Measurements from ENCODE around the gene CBX2.

Gene CBX2

GRCh38 chr17:79733692-79734070, 44.3 kb upstream of the CBX2 start:
- H3K9ac ChIP-seq: peak overlapping the region; percentile 75; the same call in 1 of the 2 replicates
- H3K27ac ChIP-seq: peak overlapping the region; percentile 78
- peaks cover 57% of the 10 kb centered on the region for H3K4me1 ChIP-seq
- H3K27me3 ChIP-seq: no peaks in the 10 kb centered on the region
- peak overlapping the region; percentile 65; the same call in 1 of the 2 replicates for H3K4me3 ChIP-seq
- TF ChIP-seq Cebpa-rat (IDR thresholded peaks at IDR 0.05): no peak
- no peaks in the 10 kb centered on the region for H4K20me1 ChIP-seq
- no peaks in the 10 kb centered on the region for H3K9me3 ChIP-seq
- H3K36me3 ChIP-seq: no peaks in the 10 kb centered on the region
- peak overlapping the region; percentile 93 for H3K4me2 ChIP-seq

GRCh38 chr17:79735096-79735495, 42.9 kb upstream of the CBX2 start:
- Histone ChIP-seq H3K4me1 (peaks cover 47% of the 10 kb centered on the region), H3K4me3 (no peak overlapping the region), H3K4me2 (no peak overlapping the region), H3K36me3 (no peaks in the 10 kb centered on the region), H3K9me3 (no peaks in the 10 kb centered on the region), H3K27me3 (no peaks in the 10 kb centered on the region), H3K27ac (no peak overlapping the region), H3K9ac (no peak overlapping the region), H4K20me1 (no peaks in the 10 kb centered on the region)
- no peak for TF ChIP-seq Cebpa-rat (IDR thresholded peaks at IDR 0.05)

GRCh38 chr17:79737046-79737921, 40.7 kb upstream of the CBX2 start:
- H3K36me3 ChIP-seq: no peaks in the 10 kb centered on the region
- no peak for TF ChIP-seq Cebpa-rat (IDR thresholded peaks at IDR 0.05)
- no peak overlapping the region for H3K4me2 ChIP-seq
- H4K20me1 ChIP-seq: no peaks in the 10 kb centered on the region
- H3K27ac ChIP-seq: no peak overlapping the region
- H3K9ac ChIP-seq: no peak overlapping the region
- no peaks in the 10 kb centered on the region for H3K9me3 ChIP-seq
- H3K4me1 ChIP-seq: peaks cover 47% of the 10 kb centered on the region
- H3K27me3 ChIP-seq: no peaks in the 10 kb centered on the region
- H3K4me3 ChIP-seq: no peak overlapping the region

GRCh38 chr17:79737922-79738578, 39.9 kb upstream of the CBX2 start:
- H3K4me3 ChIP-seq: no peak overlapping the region
- no peak overlapping the region for H3K4me2 ChIP-seq
- H3K27ac ChIP-seq: no peak overlapping the region
- H3K36me3 ChIP-seq: no peaks in the 10 kb centered on the region
- TF ChIP-seq Cebpa-rat (IDR thresholded peaks at IDR 0.05): no peak
- H3K4me1 ChIP-seq: peaks cover 44% of the 10 kb centered on the region
- H4K20me1 ChIP-seq: no peaks in the 10 kb centered on the region
- H3K9ac ChIP-seq: no peak overlapping the region
- no peaks in the 10 kb centered on the region for H3K9me3 ChIP-seq
- no peaks in the 10 kb centered on the region for H3K27me3 ChIP-seq

- Histone ChIP-seq H3K36me3 (no peaks in the 10 kb centered on the region), H3K27ac (no peak overlapping the region), H3K9ac (no peak overlapping the region), H3K4me2 (no peak overlapping the region), H3K9me3 (no peaks in the 10 kb centered on the region), H3K4me1 (peaks cover 39% of the 10 kb centered on the region), H3K4me3 (no peak overlapping the region), H3K27me3 (no peaks in the 10 kb centered on the region), H4K20me1 (no peaks in the 10 kb centered on the region)
- TF ChIP-seq Cebpa-rat (IDR thresholded peaks at IDR 0.05): no peak
Observed at GRCh38 chr17:79738643-79739042, 39.3 kb upstream of the CBX2 start.

- H3K27me3 ChIP-seq: no peaks in the 10 kb centered on the region
- H3K4me1 ChIP-seq: peaks cover 37% of the 10 kb centered on the region
- H3K9ac ChIP-seq: no peak overlapping the region
- no peak for TF ChIP-seq Cebpa-rat (IDR thresholded peaks at IDR 0.05)
- H3K4me2 ChIP-seq: peak overlapping the region; percentile 97; the same call in 1 of the 2 replicates
- no peaks in the 10 kb centered on the region for H3K9me3 ChIP-seq
- no peak overlapping the region for H3K27ac ChIP-seq
- no peaks in the 10 kb centered on the region for H3K36me3 ChIP-seq
- H4K20me1 ChIP-seq: no peaks in the 10 kb centered on the region
- no peak overlapping the region for H3K4me3 ChIP-seq
Observed at GRCh38 chr17:79739148-79740062, 38.5 kb upstream of the CBX2 start.

GRCh38 chr17:79740413-79740812, 37.5 kb upstream of the CBX2 start:
- H3K4me2 ChIP-seq: peak overlapping the region; percentile 97
- no peaks in the 10 kb centered on the region for H3K36me3 ChIP-seq
- H3K27me3 ChIP-seq: no peaks in the 10 kb centered on the region
- no peaks in the 10 kb centered on the region for H4K20me1 ChIP-seq
- no peak overlapping the region for H3K9ac ChIP-seq
- H3K27ac ChIP-seq: no peak overlapping the region
- H3K9me3 ChIP-seq: no peaks in the 10 kb centered on the region
- H3K4me1 ChIP-seq: peaks cover 37% of the 10 kb centered on the region
- H3K4me3 ChIP-seq: no peak overlapping the region
- TF ChIP-seq Cebpa-rat (IDR thresholded peaks at IDR 0.05): no peak

- Histone ChIP-seq H3K4me1 (peaks cover 40% of the 10 kb centered on the region), H3K27ac (no peak overlapping the region), H3K9me3 (no peaks in the 10 kb centered on the region), H3K4me2 (peak overlapping the region; percentile 97), H4K20me1 (no peaks in the 10 kb centered on the region), H3K4me3 (peak overlapping the region; percentile 62), H3K9ac (no peak overlapping the region), H3K27me3 (peaks cover 2% of the 10 kb centered on the region), H3K36me3 (no peaks in the 10 kb centered on the region)
- TF ChIP-seq Cebpa-rat (IDR thresholded peaks at IDR 0.05): no peak
Observed at GRCh38 chr17:79741401-79741750, 36.6 kb upstream of the CBX2 start.

GRCh38 chr17:79741751-79742588, 36.0 kb upstream of the CBX2 start:
- no peaks in the 10 kb centered on the region for H3K36me3 ChIP-seq
- H3K4me2 ChIP-seq: peak overlapping the region; percentile 97
- H3K9me3 ChIP-seq: no peaks in the 10 kb centered on the region
- H3K27me3 ChIP-seq: peaks cover 8% of the 10 kb centered on the region
- H4K20me1 ChIP-seq: no peaks in the 10 kb centered on the region
- no peak for TF ChIP-seq Cebpa-rat (IDR thresholded peaks at IDR 0.05)
- peaks cover 46% of the 10 kb centered on the region for H3K4me1 ChIP-seq
- H3K9ac ChIP-seq: no peak overlapping the region
- H3K4me3 ChIP-seq: peak overlapping the region; percentile 62
- H3K27ac ChIP-seq: no peak overlapping the region
